Stimulated activated CD8-positive, alpha-beta memory T cell treated with anti-CD3 and anti-CD28 coated beads, Interleukin-12 subunit alpha, Interleukin-12 subunit beta, amount 100 ng/mL, for 24 hours (primary cell): ENCODE data around the gene CDRT15L2.
"Not testable (repeated sequence)": the region's sequence is repeated elsewhere in the genome, so short reads cannot be mapped to it uniquely, and the experiment has no call there.

ENCODE experiments used
- DNase-seq: peaks from one replicate; pipeline ENCODE4 v3.0.0-alpha.2; 2020; ENCODE audit errors: extremely low read depth

Gene CDRT15L2

GRCh38 chr17:20579424-20579823 is at the start of gene CDRT15L2:
Gene CDRT15L2 (plus strand): TSS chr17:20579724. CDS start chr17:20579744, 20 bp downstream.
- DNase-seq: not testable (repeated sequence)

- not testable (repeated sequence) for DNase-seq
Measured at GRCh38 chr17:20530104-20530503, 49.4 kb upstream of the CDRT15L2 start.

GRCh38 chr17:20532544-20533090 is 46.9 kb upstream of the CDRT15L2 start:
- DNase-seq: not testable (repeated sequence)

- not testable (repeated sequence) for DNase-seq
Measured at GRCh38 chr17:20533206-20533605, 46.3 kb upstream of the CDRT15L2 start.

- not testable (repeated sequence) for DNase-seq
Measured at GRCh38 chr17:20534711-20535550, 44.6 kb upstream of the CDRT15L2 start.

DNA sequence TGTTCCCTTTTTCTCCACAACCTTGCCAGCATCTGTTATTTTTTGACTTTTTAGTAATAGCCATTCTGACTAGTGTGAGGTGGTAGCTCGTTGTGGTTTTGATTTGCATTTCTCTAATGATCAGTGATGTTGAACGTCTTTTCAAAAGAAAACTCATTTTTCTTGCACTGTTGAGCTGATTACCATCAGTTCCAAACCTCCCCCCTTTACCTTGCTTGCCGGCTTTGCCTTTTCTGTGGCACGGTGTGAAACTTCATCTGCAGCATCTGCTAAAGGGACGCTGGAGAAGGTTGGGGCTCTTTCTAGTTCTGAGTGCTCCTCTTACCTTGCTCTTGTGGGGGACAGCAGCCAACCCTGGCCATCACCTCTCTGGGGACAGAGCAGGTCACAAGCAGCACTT is 39.1 kb upstream of the CDRT15L2 start:
- not testable (repeated sequence) for DNase-seq

- not testable (repeated sequence) for DNase-seq
Measured at GRCh38 chr17:20540865-20541264, 38.7 kb upstream of the CDRT15L2 start.

- DNase-seq: not testable (repeated sequence)
Measured at GRCh38 chr17:20541853-20542546, 37.5 kb upstream of the CDRT15L2 start.

DNA sequence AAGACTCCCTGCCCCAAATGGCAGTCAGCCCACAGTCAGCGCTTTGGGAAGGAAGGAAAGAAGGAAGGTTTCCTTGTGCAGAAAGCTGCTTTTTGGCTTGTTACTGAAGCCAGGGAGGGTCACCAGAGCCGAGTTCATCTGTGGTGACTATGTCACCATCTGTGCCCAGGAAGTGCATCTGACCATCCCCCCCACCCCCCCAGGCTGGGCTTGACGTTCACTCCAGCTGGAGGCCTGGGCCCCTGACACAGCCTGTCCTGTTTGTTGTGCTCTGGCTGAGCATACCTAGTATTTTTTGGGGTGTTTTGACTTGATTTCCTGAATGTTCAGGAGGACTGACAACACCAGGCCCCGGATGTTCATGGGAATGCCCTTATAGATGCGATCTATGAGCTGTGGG is 31.6 kb upstream of the CDRT15L2 start:
- DNase-seq: not testable (repeated sequence)

GRCh38 chr17:20552920-20553319 is 26.6 kb upstream of the CDRT15L2 start:
- DNase-seq: not testable (repeated sequence)

GRCh38 chr17:20554728-20555127 is 24.8 kb upstream of the CDRT15L2 start:
- not testable (repeated sequence) for DNase-seq

GRCh38 chr17:20555135-20556010 is 24.2 kb upstream of the CDRT15L2 start:
- DNase-seq: not testable (repeated sequence)

DNA sequence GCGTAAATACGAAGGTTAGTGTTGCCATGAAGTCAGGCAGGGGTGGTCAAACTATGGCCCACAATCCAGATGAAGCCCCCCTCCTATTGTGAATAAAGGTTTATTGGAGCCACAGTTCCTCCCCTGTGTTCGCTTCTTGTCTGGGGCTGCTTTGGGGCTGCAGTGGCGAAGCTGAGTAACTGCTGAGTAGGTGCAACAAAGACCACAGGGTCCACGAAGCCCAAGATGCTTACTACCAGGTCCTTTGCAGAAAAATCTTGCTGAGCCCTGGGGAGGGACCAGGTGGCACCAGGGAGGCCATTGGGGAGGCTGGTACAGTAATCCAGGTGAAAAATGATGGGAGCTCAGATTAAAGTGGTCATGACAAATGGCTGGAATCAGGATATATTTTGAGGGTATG is 21.4 kb upstream of the CDRT15L2 start:
- DNase-seq: not testable (repeated sequence)

GRCh38 chr17:20559018-20559417 is 20.5 kb upstream of the CDRT15L2 start:
- not testable (repeated sequence) for DNase-seq

GRCh38 chr17:20562587-20562986 is 16.9 kb upstream of the CDRT15L2 start:
- DNase-seq: no peak

GRCh38 chr17:20565245-20565644 is 14.3 kb upstream of the CDRT15L2 start:
- DNase-seq: not testable (repeated sequence)

GRCh38 chr17:20565711-20566110 is 13.8 kb upstream of the CDRT15L2 start:
- no peak for DNase-seq

- DNase-seq: not testable (repeated sequence)
Measured at GRCh38 chr17:20566736-20567135, 12.8 kb upstream of the CDRT15L2 start.

- DNase-seq: not testable (repeated sequence)
Measured at GRCh38 chr17:20567421-20567820, 12.1 kb upstream of the CDRT15L2 start.

DNA sequence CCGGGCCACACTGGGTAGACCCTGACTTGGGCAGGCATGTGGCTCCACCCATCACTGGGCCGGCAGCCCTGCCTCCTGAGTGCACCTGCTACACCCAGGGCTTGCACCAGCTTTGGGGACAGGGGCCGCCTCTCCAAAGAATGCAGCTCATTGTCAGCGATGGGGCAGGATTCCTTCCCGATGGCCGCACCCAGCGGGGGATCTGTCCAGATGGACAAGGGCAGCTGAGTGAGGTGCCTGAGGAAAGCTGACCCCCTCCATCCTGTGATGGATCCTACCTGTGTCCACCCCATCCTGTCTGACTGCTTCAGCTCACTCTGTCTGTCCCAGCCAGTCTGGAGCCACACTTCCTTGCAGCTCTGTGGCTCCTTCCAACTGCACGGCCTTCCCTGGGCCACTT is 10.9 kb upstream of the CDRT15L2 start:
- not testable (repeated sequence) for DNase-seq

- not testable (repeated sequence) for DNase-seq
Measured at GRCh38 chr17:20571653-20572052, 7.9 kb upstream of the CDRT15L2 start.
